HepG2 (cell line): ENCODE data around the gene LZTS2. TPM values are rescaled to one million over a fixed set of nuclear protein-coding genes. Genes with fewer than 3 reads are reported as not detected.

Source experiments
- ATAC-seq: fragments of 200-7000 bp; cut with Tn5 transposase; 3 replicates; pipeline ENCODE4 v1.9.1; 2020; ENCODE audit warnings: mild to moderate bottlenecking, moderate library complexity
- BruUV-seq: library from RNA; stranded (reverse); fragments of 400-500 nt; replicated peaks from 2 replicates; lab custom pipeline; 2021; lab: Mats Ljungman, UMichigan
- CTCF ChIA-PET: fragments of 300-600 bp; formaldehyde crosslinking; extraction: SDS; loops from one replicate; lab custom pipeline; 2021; ENCODE audit warnings: low total read pairs, inconsistent platforms, low intra/inter-chr PET ratio; lab: Yijun Ruan, JAX
- POLR2A ChIA-PET: fragments of 350-600 bp; sonication (Branson Sonifier 250); formaldehyde crosslinking; loops from one replicate; lab custom pipeline; 2020; ENCODE audit warnings: antibody characterized with exemption, inconsistent platforms; lab: Yijun Ruan, JAX
- DNase-seq: peaks from one replicate; pipeline ENCODE4 v3.0.0-alpha.2; 2015; ENCODE audit warnings: low spot score
- FAIRE-seq: peaks from 3 replicates; lab custom pipeline; 2011; peaks lifted over from hg19 to GRCh38; lab: Jason Lieb, UNC
- H2AFZ ChIP-seq: one replicate; pipeline ENCODE4 v1.6.1; 2011; ENCODE audit warnings: low read length, inconsistent platforms
- H3K27ac ChIP-seq: fragments of 300-600 bp; 3 replicates; pipeline ENCODE4 v1.8.0; 2011; ENCODE audit warnings: mixed run types, mild to moderate bottlenecking, mixed read lengths, low read length, inconsistent platforms; ENCODE audit not compliant: insufficient read depth; ENCODE audit errors: extremely low read length
- H3K27me3 ChIP-seq, 2 experiments: fragments of 200-600 bp in 1 of 2; 2 replicates in 1 of 2; 3 replicates in 1 of 2; pipeline versions ENCODE4 v1.6.0 to v1.8.0; 2011; ENCODE audit warnings: low read length in 2 of 2, mild to moderate bottlenecking in 2 of 2, moderate library complexity in 2 of 2, inconsistent platforms in 1 of 2; ENCODE audit not compliant: insufficient read depth in 2 of 2, control insufficient read depth in 1 of 2
- H3K36me3 ChIP-seq, 2 experiments: fragments of 200-600 bp in 1 of 2; replicated peaks in 1 of 2; 2 replicates in 1 of 2; 3 replicates in 1 of 2; pipeline versions ENCODE4 v1.5.1 to v1.8.0; 2011; ENCODE audit warnings: low read length in 2 of 2, inconsistent platforms in 1 of 2; ENCODE audit not compliant: insufficient read depth in 2 of 2, control insufficient read depth in 1 of 2
- H3K4me1 ChIP-seq: 2 replicates; pipeline ENCODE4 v1.5.1; 2012; ENCODE audit warnings: low read length, inconsistent platforms; ENCODE audit not compliant: insufficient read depth
- H3K4me2 ChIP-seq: 2 replicates; pipeline ENCODE4 v1.6.0; 2011; ENCODE audit warnings: low read depth, low read length, inconsistent platforms
- H3K4me3 ChIP-seq, 3 experiments: fragments of 200-600 bp in 1 of 3; sonication (generic), shearing (Covaris generic) in 1 of 3; replicated peaks in 1 of 3; 2 replicates each; pipeline ENCODE4 v1.5.1; 2011 to 2016; ENCODE audit warnings: low read length in 3 of 3, inconsistent platforms in 2 of 3, low read depth in 2 of 3, mild to moderate bottlenecking in 2 of 3, control low read depth in 1 of 3, mixed read lengths in 1 of 3; ENCODE audit not compliant: insufficient read depth in 1 of 3
- H3K79me2 ChIP-seq: one replicate; pipeline ENCODE4 v1.6.1; 2011; ENCODE audit warnings: low read length, inconsistent platforms; ENCODE audit not compliant: insufficient read depth
- H3K9ac ChIP-seq: 2 replicates; pipeline ENCODE4 v1.6.0; 2011; ENCODE audit warnings: mild to moderate bottlenecking, low read depth, low read length, inconsistent platforms; ENCODE audit not compliant: insufficient read depth
- H3K9me3 ChIP-seq: 2 replicates; pipeline ENCODE4 v1.5.1; 2012; ENCODE audit warnings: mild to moderate bottlenecking, low read length
- H4K20me1 ChIP-seq: 2 replicates; pipeline ENCODE4 v1.6.0; 2011; ENCODE audit warnings: inconsistent platforms, mild to moderate bottlenecking, low read length, moderate library complexity; ENCODE audit not compliant: insufficient read depth
- ELF1 ChIP-seq: sonication (generic); formaldehyde crosslinking; IDR thresholded peaks from 2 replicates; pipeline ENCODE4 v1.4.0; 2020; ENCODE audit warnings: missing genetic modification reagents
- KMT2B ChIP-seq: IDR thresholded peaks from 2 replicates; pipeline ENCODE4 v1.6.1; 2016; ENCODE audit warnings: missing genetic modification reagents, missing compliant biosample characterization
- MAFK ChIP-seq, 2 experiments: IDR thresholded peaks in 1 of 2; conservative IDR thresholded peaks in 1 of 2; 2 replicates each; pipeline ENCODE4 v1.6.1; 2011; ENCODE audit warnings: improper control_type of control experiment in 2 of 2, low read length in 2 of 2
- NR2F6 ChIP-seq, 2 experiments: IDR thresholded peaks; 2 replicates each; pipeline ENCODE4 v1.6.1; 2016; ENCODE audit warnings: antibody characterized with exemption in 1 of 2, mild to moderate bottlenecking in 1 of 2
- REPIN1 ChIP-seq: sonication (generic); formaldehyde crosslinking; IDR thresholded peaks from 2 replicates; pipeline ENCODE4 v1.8.0; 2022; ENCODE audit warnings: missing genetic modification reagents, low read depth, mild to moderate bottlenecking, borderline replicate concordance
- SMC3 ChIP-seq: IDR thresholded peaks from 2 replicates; pipeline ENCODE4 v1.6.1; 2011; ENCODE audit warnings: low read length, improper control_type of control experiment
- ZBTB42 ChIP-seq: sonication (generic); formaldehyde crosslinking; IDR thresholded peaks from 2 replicates; pipeline ENCODE4 v1.5.0; 2020; ENCODE audit warnings: mild to moderate bottlenecking, missing genetic modification reagents
- ZBTB44 ChIP-seq: sonication (generic); formaldehyde crosslinking; IDR thresholded peaks from 2 replicates; pipeline ENCODE4 v1.4.0; 2020; ENCODE audit warnings: missing genetic modification reagents
- ZNF83 ChIP-seq: sonication (generic); formaldehyde crosslinking; IDR thresholded peaks from 2 replicates; pipeline ENCODE4 v1.4.0; 2020; ENCODE audit warnings: missing genetic modification reagents, mild to moderate bottlenecking, borderline replicate concordance
- WGBS: methylation state at CpG from one replicate; pipeline ENCODE4 v1.1.6; 2017; ENCODE audit warnings: low lambda C conversion rate; 5-methylcytosine and 5-hydroxymethylcytosine counted together
- in situ Hi-C: cut with HindIII; loops from 2 replicates; pipeline ENCODE4 v1.10.0; 2017; ENCODE audit warnings: low pct_unique_long_range_greater_than_20kb; ENCODE audit not compliant: extremely low pct_ligation_motif_present
- intact Hi-C: fragments of 100-400 bp; cut with micrococcal nuclease; formaldehyde crosslinking; loops from one replicate; pipeline ENCODE4 v1.10.0; 2022; ENCODE audit not compliant: unreplicated experiment
- polyA plus RNA-seq, 8 experiments: library from polyadenylated mRNA; depleted of rRNA in 3 of 8; stranded (reverse) in 7 of 8; unstranded in 1 of 8; fragments of >200 nt; fragmentation: Illumina TruSeq in 4 of 8; extraction: Trizol in 4 of 8; gene quantifications; 2 replicates each; pipeline versions ENCODE4 v1.2.1 to v1.2.3, GENCODE V29; 2011 to 2016; ENCODE audit warnings: low read depth in 4 of 8, missing spikeins in 1 of 8, mixed read lengths in 1 of 8; ENCODE audit not compliant: insufficient read depth in 1 of 8
- total RNA-seq, 5 experiments: library from RNA; depleted of rRNA; stranded (reverse); fragments of >200 nt; fragmentation: Illumina TruSeq; extraction: Trizol; gene quantifications; 2 replicates each; pipeline ENCODE4 v1.2.3, GENCODE V29; 2016; ENCODE audit warnings: low read depth in 1 of 5

The LZTS2 gene
- total and polyA plus RNA-seq, 2 of the 13 experiments (the other 11 are each of a cell fraction or from before 2014, with no cell fraction given): 43.6 to 65.6 TPM

- TF ChIP-seq NR2F6 (IDR thresholded peaks at IDR 0.05): peak; percentile 41
- TF ChIP-seq NR2F6 (CRISPR knock-in tag; IDR thresholded peaks at IDR 0.05): 0 out of 2 replicates have a peak, but pooled peaks have one; percentile 15
- 0 out of 2 replicates have a peak, but pooled peaks have one; percentile 36 for TF ChIP-seq REPIN1 (CRISPR knock-in tag)
- no peak for TF ChIP-seq ELF1
- TF ChIP-seq ZBTB42 (CRISPR knock-in tag): no peak
- TF ChIP-seq SMC3: peak; percentile 89
- TF ChIP-seq, all 625 proteins: peak for 17
These were observed 41.7 kb downstream of the LZTS2 start (continued) for GRCh38 chr10:101041252-101041761.

GRCh38 chr10:101042118-101042517 lies 42.5 kb downstream of the LZTS2 start:
- ATAC-seq: no peak
- peaks cover 4 to 12% of the 10 kb centered on the region in 2 experiments; a peak in 3 of 5 replicates for H3K36me3 ChIP-seq
- no peaks in the 10 kb centered on the region for H3K79me2 ChIP-seq
- H3K9ac ChIP-seq: peak overlapping the region; percentile 78
- H3K9me3 ChIP-seq: no peaks in the 10 kb centered on the region
- no TSS peak for BruUV-seq
- POLR2A ChIA-PET: interaction anchor here (1.3 to 5.9 kb wide), 12 partner anchors 8 to 99 kb away, joined by 5 to 141 read pairs (median 12); partner anchors contain the start of genes KAZALD1, PDZD7 and SFXN3
- H3K4me2 ChIP-seq: peak overlapping the region; percentile 89
- intact Hi-C loops (no loop called here), in situ Hi-C loops (no loop called here)
- peak overlapping the region; percentile 51 to 74 (median 52); a peak in 5 of 6 replicates for H3K4me3 ChIP-seq
- no peak for TF ChIP-seq KMT2B (CRISPR knock-in tag)
- no peak for TF ChIP-seq ZNF83 (CRISPR knock-in tag)
- TF ChIP-seq ZBTB44 (CRISPR knock-in tag): no peak
- TF ChIP-seq MAFK (conservative IDR thresholded peaks at IDR 0.05 in 1 of 2, IDR thresholded peaks at IDR 0.05 in 1 of 2; ENCODE audit: low read length in 2 of 2): peak; percentile 42 to 49; a peak in 3 of 4 replicates
- peaks cover 57% of the 10 kb centered on the region for H3K4me1 ChIP-seq
- WGBS: 69% methylated on average over 4 of the region's 4 CpGs
- FAIRE-seq: no peak
- CTCF ChIA-PET: interaction anchor here (1.1 to 4.2 kb wide), 3 partner anchors 14 to 25 kb away, joined by 3 to 45 read pairs (median 11); no protein-coding TSS in a partner anchor
- no peak for DNase-seq
- peak overlapping the region; percentile 87 for H3K27ac ChIP-seq
- H4K20me1 ChIP-seq: no peaks in the 10 kb centered on the region
- no peak overlapping the region for H2AFZ ChIP-seq
- H3K27me3 ChIP-seq: no peaks in the 10 kb centered on the region; a peak in 1 of 5 replicates
